Prostate gland (tissue), 2 donors: ENCODE data around the gene IDH3G. TPM values are rescaled to one million over a fixed set of nuclear protein-coding genes. Genes with fewer than 3 reads are reported as not detected.
A peak's percentile ranks its signal among the peaks of the same experiment; 100 is the strongest.
"Not testable (repeated sequence)": the region's sequence is repeated elsewhere in the genome, so short reads cannot be mapped to it uniquely, and the experiment has no call there.

Source experiments
- DNase-seq: peaks from one replicate; pipeline ENCODE4 v3.0.0-alpha.2; 2019; ENCODE audit warnings: low spot score
- H3K27ac ChIP-seq, 2 donors: fragments of 200-600 bp; sonication (generic); 2 replicates each; pipeline ENCODE4 v1.5.1; 2017 to 2019
- H3K27me3 ChIP-seq: fragments of 200-600 bp; sonication (generic); replicated peaks from 2 replicates; pipeline ENCODE4 v1.5.1; 2019; ENCODE audit not compliant: insufficient read depth
- H3K36me3 ChIP-seq, 2 donors: fragments of 200-600 bp; sonication (generic); 1 replicate in 1 of 2; 2 replicates in 1 of 2; pipeline versions ENCODE4 v1.5.1 to v1.8.1; 2017 to 2019
- H3K4me1 ChIP-seq: fragments of 200-600 bp; sonication (generic); replicated peaks from 2 replicates; pipeline ENCODE4 v1.5.1; 2019
- H3K4me3 ChIP-seq, 2 donors: fragments of 200-600 bp; sonication (generic); 2 replicates each; pipeline ENCODE4 v1.5.1; 2017 to 2019
- H3K9me3 ChIP-seq: fragments of 200-600 bp; sonication (generic); 2 replicates; pipeline ENCODE4 v1.5.1; 2017
- POLR2A ChIP-seq: fragments of 450-650 bp; IDR thresholded peaks from one replicate; pipeline ENCODE4 v1.6.1; 2016; ENCODE audit warnings: antibody characterized with exemption, mild to moderate bottlenecking
- POLR2AphosphoS5 ChIP-seq: sonication (generic); formaldehyde crosslinking; IDR thresholded peaks from one replicate; pipeline ENCODE4 v1.6.1; 2017; ENCODE audit warnings: antibody characterized with exemption
- WGBS: methylation state at CpG from one replicate; pipeline ENCODE4 v1.1.5; 2018; 5-methylcytosine and 5-hydroxymethylcytosine counted together
- intact Hi-C: fragments of 100-400 bp; cut with DNase I; formaldehyde crosslinking; loops from one replicate; pipeline ENCODE4 v1.14.2; 2022
- total RNA-seq, 2 donors: library from RNA; depleted of rRNA; stranded (reverse); fragments of >200 nt; gene quantifications; one replicate each; pipeline ENCODE4 v1.1.0, GENCODE V29; 2016
- TF ChIP-seq, protein P1 (sequence below), 4 experiments: fragments of 200-600 bp in 2 of 4; fragments of 450-650 bp in 2 of 4; sonication (generic) in 2 of 4; IDR thresholded peaks; 1 replicate in 3 of 4; 2 replicates in 1 of 4; pipeline ENCODE4 v1.5.1; 2016 to 2019; ENCODE audit warnings: antibody characterized with exemption in 4 of 4, mild to moderate bottlenecking in 2 of 4, moderate library complexity in 2 of 4

The IDH3G gene
- total RNA-seq, 2 donors from 2014 or later = 106 to 122 TPM

GRCh38 chrX:153746359-153746758, 47.8 kb downstream of the IDH3G start:
- 90% methylated on average over 3 of the region's 3 CpGs for WGBS
- H3K9me3 ChIP-seq = no peaks in the 10 kb centered on the region
- H3K27ac ChIP-seq = no peak overlapping the region
- TF ChIP-seq POLR2AphosphoS5 = no peak
- no peak for TF ChIP-seq POLR2A
- TF ChIP-seq, protein P1, sequence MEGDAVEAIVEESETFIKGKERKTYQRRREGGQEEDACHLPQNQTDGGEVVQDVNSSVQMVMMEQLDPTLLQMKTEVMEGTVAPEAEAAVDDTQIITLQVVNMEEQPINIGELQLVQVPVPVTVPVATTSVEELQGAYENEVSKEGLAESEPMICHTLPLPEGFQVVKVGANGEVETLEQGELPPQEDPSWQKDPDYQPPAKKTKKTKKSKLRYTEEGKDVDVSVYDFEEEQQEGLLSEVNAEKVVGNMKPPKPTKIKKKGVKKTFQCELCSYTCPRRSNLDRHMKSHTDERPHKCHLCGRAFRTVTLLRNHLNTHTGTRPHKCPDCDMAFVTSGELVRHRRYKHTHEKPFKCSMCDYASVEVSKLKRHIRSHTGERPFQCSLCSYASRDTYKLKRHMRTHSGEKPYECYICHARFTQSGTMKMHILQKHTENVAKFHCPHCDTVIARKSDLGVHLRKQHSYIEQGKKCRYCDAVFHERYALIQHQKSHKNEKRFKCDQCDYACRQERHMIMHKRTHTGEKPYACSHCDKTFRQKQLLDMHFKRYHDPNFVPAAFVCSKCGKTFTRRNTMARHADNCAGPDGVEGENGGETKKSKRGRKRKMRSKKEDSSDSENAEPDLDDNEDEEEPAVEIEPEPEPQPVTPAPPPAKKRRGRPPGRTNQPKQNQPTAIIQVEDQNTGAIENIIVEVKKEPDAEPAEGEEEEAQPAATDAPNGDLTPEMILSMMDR (IDR thresholded peaks at IDR 0.05) = no peak
- H3K4me1 ChIP-seq = no peaks in the 10 kb centered on the region
- intact Hi-C loops = no loop called here
- no peaks in the 10 kb centered on the region for H3K36me3 ChIP-seq
- H3K27me3 ChIP-seq = no peaks in the 10 kb centered on the region
- no peak for DNase-seq
- no peak overlapping the region for H3K4me3 ChIP-seq

GRCh38 chrX:153745067-153745433, 49.1 kb downstream of the IDH3G start:
- H3K27ac ChIP-seq, H3K36me3 ChIP-seq, H3K4me1 ChIP-seq, intact Hi-C loops, H3K9me3 ChIP-seq, DNase-seq, H3K27me3 ChIP-seq, H3K4me3 ChIP-seq: not testable (repeated sequence)
- whole genome bisulfite sequencing = 45% methylated on average over 10 of the region's 12 CpGs

GRCh38 chrX:153744210-153745066, 49.7 kb downstream of the IDH3G start:
- WGBS = 8% methylated on average over 30 of the region's 38 CpGs
- no peak overlapping the region for H3K4me3 ChIP-seq

DNA sequence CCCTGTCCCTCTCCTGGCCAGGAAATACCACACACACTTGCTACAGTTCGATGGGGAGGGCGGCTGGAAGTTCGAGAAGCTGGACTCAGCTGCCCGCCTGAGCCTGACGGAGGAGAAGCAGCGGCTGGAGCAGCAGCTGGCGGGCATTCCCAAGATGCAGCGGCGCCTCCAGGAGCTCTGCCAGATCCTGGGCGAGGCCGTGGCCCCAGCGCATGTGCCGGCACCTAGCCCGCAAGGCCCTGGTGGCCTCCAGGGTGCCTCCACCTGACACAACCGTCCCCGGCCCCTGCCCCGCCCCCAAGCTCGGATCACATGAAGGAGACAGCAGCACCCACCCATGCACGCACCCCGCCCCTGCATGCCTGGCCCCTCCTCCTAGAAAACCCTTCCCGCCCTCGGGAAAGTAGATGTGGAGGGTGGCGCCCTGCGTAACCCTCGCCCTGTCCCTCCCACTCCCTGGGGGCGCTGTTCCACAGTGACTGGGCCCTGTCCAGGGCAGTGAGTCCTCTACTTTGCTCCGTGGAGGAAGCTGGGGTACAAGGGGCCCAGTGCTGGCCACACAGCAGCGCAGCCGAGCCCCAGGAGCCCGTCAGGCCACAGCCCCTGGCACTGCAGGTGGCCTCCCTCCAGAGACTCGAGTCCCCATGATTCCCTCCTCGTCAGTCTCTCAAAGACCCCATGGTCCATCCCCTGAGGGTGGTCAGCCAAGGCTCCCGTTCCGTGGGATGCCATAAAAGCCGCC, 50.5 kb downstream of the IDH3G start:
- H3K27me3 ChIP-seq, H3K9me3 ChIP-seq, H3K4me3 ChIP-seq, H3K36me3 ChIP-seq, intact Hi-C loops, H3K4me1 ChIP-seq: not testable (repeated sequence)
- 44% methylated on average over 6 of the region's 35 CpGs for WGBS
- DNase-seq = peak; percentile 49
- peak overlapping the region in 1 of 2 donors; percentile 56 for H3K27ac ChIP-seq

More at GRCh38 chrX:153744210-153745066, 49.7 kb downstream of the IDH3G start:
- intact Hi-C loops = no loop called here
- H3K9me3 ChIP-seq = no peaks in the 10 kb centered on the region
- no peaks in the 10 kb centered on the region for H3K4me1 ChIP-seq
- H3K36me3 ChIP-seq = no peaks in the 10 kb centered on the region
- H3K27ac ChIP-seq = peak overlapping the region in 1 of 2 donors; percentile 56
- DNase-seq = no peak
- no peaks in the 10 kb centered on the region for H3K27me3 ChIP-seq
- no peak for TF ChIP-seq POLR2AphosphoS5
- TF ChIP-seq POLR2A = no peak
- TF ChIP-seq, protein P1 (IDR thresholded peaks at IDR 0.05) = no peak

DNA sequence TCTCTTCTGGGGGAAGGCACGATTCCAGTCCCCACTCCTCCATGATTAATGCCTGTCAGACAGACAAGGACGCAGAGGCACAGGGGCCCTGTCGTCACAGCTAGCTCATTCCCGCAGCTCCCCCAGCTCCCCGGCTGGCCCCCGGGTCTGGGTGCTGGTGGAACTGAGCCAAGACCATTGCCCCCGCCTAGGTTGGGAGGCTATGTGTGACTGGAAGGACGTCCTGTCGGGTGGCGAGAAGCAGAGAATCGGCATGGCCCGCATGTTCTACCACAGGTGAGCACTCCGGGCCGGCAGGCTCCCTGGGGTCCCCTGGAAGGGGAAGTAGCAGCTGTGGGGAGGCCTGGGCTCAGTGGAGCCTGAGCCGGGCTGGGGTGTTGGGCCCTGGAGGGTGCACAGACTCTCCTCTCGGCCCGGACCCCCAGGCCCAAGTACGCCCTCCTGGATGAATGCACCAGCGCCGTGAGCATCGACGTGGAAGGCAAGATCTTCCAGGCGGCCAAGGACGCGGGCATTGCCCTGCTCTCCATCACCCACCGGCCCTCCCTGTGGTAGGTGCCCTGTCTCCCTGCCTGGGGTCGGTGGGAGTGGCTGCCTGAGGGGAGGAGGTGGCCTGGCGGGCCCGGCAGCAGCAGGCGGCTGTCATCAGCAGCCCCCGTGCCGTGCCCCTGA, 51.2 kb downstream of the IDH3G start:
- peak overlapping the region in 1 of 2 donors; percentile 16 for H3K27ac ChIP-seq
- DNase-seq, intact Hi-C loops, H3K4me1 ChIP-seq, H3K9me3 ChIP-seq, H3K4me3 ChIP-seq, H3K27me3 ChIP-seq, H3K36me3 ChIP-seq: not testable (repeated sequence)
- WGBS = 47% methylated on average over 5 of the region's 32 CpGs

DNA sequence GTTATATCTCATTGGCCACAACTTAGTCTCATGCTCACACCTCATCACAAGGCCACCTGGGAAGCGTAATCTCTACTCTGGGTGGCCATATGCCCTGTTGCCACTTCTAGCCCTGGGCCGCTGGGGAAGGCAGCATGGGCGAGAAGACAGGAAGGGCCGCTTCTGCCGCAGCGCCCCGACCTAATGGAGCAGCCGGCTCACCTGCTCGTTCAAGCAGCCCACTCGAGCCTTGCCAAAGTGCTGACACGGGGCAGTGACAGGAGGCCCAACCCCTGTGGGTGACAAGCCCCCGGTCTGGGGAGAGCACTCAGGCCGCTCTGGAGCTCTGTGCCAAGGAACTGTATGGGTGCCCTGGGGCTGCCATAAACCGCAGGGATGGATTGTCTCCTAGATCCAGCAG, 52.1 kb downstream of the IDH3G start:
- H3K27me3 ChIP-seq, H3K4me1 ChIP-seq, H3K36me3 ChIP-seq, DNase-seq, intact Hi-C loops, H3K4me3 ChIP-seq, H3K27ac ChIP-seq, H3K9me3 ChIP-seq: not testable (repeated sequence)
- 90% methylated on average over 13 of the region's 14 CpGs for WGBS
